ENCODE data around the gene ALG2. TPM values are rescaled to one million over a fixed set of nuclear protein-coding genes. Genes with fewer than 3 reads are reported as not detected.
A peak's percentile ranks its signal among the peaks of the same experiment; 100 is the strongest.

The ALG2 gene
- total RNA-seq, 2 experiments from 2014 or later: 18.1 to 19.9 TPM

DNA sequence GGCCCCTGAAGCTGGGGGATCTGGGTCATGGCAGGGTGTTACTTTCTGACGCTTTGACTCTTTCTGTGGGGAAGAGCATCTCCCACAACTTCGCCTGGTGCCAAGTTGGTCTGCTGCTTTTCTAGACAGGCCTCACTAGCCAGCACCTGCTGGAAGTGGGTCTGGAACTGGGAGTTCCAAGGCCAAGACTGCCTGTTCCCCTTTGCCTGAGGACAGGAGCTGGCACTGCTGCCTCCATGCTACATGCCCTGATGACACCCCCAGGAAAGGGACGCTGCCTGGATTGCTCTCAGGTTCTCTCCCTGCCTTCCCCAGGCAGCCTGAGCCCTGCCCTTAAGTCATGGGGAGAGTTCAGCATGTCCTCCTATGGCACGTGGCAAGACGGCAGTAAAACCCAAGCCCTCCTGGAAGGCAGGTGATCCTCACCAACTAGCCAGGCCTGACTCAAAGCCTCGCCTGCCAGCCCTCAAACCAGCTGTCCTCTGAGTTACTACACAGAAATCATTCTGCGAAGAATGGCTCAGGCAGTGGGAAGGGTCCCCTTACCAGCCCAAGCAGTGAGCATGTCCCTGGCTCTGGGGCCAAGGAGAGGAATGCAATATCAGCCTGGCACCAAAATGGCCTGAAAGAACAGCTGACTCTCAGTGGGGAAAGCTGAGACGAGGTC is 36.1 kb upstream of the ALG2 start:
- ATAC-seq (ENCODE audit: poor library complexity) (no peak), DNase-seq (no peak)
- peaks cover 31% of the 10 kb centered on the region for H3K4me1 Mint-ChIP-seq (ENCODE audit: low read depth)
- POLR2A ChIA-PET: no interaction called here
- Histone ChIP-seq H3K4me1 (ENCODE audit: insufficient read depth, low read length) (peaks cover 19% of the 10 kb centered on the region), H3K4me3 (ENCODE audit: low read length) (no peak overlapping the region), H3K27me3 (ENCODE audit: control insufficient read depth in 1 of 2, insufficient read depth in 2 of 2, low read length in 2 of 2) (no peaks in the 10 kb centered on the region), H3K27ac (ENCODE audit: low read depth in 1 of 2, low read length in 2 of 2) (no peak overlapping the region), H3K36me3 (ENCODE audit: insufficient read depth, low read length) (no peaks in the 10 kb centered on the region), H3K9me3 (ENCODE audit: control insufficient read depth in 1 of 2, insufficient read depth in 1 of 2, low read length in 2 of 2) (no peaks in the 10 kb centered on the region)
- no peaks in the 10 kb centered on the region for H3K27me3 Mint-ChIP-seq
- no peaks in the 10 kb centered on the region for H3K9me3 Mint-ChIP-seq
- no peak overlapping the region for H3K4me3 Mint-ChIP-seq
- CTCF ChIA-PET: no interaction called here
- intact Hi-C loops (cut with DNase I, micrococcal nuclease): no loop called here
- no peaks in the 10 kb centered on the region for H3K36me3 Mint-ChIP-seq (ENCODE audit: low read depth)
- TF ChIP-seq, protein P1, sequence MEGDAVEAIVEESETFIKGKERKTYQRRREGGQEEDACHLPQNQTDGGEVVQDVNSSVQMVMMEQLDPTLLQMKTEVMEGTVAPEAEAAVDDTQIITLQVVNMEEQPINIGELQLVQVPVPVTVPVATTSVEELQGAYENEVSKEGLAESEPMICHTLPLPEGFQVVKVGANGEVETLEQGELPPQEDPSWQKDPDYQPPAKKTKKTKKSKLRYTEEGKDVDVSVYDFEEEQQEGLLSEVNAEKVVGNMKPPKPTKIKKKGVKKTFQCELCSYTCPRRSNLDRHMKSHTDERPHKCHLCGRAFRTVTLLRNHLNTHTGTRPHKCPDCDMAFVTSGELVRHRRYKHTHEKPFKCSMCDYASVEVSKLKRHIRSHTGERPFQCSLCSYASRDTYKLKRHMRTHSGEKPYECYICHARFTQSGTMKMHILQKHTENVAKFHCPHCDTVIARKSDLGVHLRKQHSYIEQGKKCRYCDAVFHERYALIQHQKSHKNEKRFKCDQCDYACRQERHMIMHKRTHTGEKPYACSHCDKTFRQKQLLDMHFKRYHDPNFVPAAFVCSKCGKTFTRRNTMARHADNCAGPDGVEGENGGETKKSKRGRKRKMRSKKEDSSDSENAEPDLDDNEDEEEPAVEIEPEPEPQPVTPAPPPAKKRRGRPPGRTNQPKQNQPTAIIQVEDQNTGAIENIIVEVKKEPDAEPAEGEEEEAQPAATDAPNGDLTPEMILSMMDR (IDR thresholded peaks at IDR 0.05): no peak
- no peak overlapping the region for H3K27ac Mint-ChIP-seq

DNA sequence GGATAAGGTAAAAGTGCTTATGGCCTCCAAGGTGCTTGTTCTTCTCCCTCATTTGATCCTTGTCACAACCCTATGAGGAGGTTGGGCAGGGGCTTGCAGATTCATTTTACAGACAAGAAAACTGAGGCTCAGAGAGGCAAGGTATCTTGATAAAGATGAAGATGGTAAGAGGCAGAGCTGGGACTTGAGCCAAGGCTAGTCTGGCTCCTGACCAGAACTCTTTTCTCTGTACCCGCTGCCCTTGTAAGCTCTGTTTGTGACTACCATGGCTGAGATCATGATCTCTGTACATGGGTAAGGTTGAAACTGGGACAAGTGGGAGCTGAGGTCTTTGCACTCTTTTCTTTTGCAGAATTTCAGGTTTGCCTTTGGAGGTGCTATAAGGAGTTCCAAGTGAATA is 33.9 kb upstream of the ALG2 start:
- CTCF ChIA-PET: no interaction called here
- H3K27me3 Mint-ChIP-seq: no peaks in the 10 kb centered on the region
- Histone ChIP-seq H3K27ac (ENCODE audit: low read depth in 1 of 2, low read length in 2 of 2) (no peak overlapping the region), H3K4me1 (ENCODE audit: insufficient read depth, low read length) (peaks cover 19% of the 10 kb centered on the region), H3K27me3 (ENCODE audit: control insufficient read depth in 1 of 2, insufficient read depth in 2 of 2, low read length in 2 of 2) (no peaks in the 10 kb centered on the region), H3K36me3 (ENCODE audit: insufficient read depth, low read length) (no peaks in the 10 kb centered on the region), H3K9me3 (ENCODE audit: control insufficient read depth in 1 of 2, insufficient read depth in 1 of 2, low read length in 2 of 2) (no peaks in the 10 kb centered on the region), H3K4me3 (ENCODE audit: low read length) (no peak overlapping the region)
- H3K4me1 Mint-ChIP-seq (ENCODE audit: low read depth): peaks cover 31% of the 10 kb centered on the region
- no peak overlapping the region for H3K4me3 Mint-ChIP-seq
- no peaks in the 10 kb centered on the region for H3K9me3 Mint-ChIP-seq
- intact Hi-C loops (cut with DNase I, micrococcal nuclease): no loop called here
- DNase-seq (no peak), ATAC-seq (ENCODE audit: poor library complexity) (no peak)
- H3K27ac Mint-ChIP-seq: no peak overlapping the region
- H3K36me3 Mint-ChIP-seq (ENCODE audit: low read depth): no peaks in the 10 kb centered on the region
- TF ChIP-seq, protein P1 (IDR thresholded peaks at IDR 0.05): no peak
- POLR2A ChIA-PET: interaction anchor here (1.7 kb wide), 1 partner anchor 35 kb away, joined by 3 read pairs; no protein-coding TSS in a partner anchor

DNA sequence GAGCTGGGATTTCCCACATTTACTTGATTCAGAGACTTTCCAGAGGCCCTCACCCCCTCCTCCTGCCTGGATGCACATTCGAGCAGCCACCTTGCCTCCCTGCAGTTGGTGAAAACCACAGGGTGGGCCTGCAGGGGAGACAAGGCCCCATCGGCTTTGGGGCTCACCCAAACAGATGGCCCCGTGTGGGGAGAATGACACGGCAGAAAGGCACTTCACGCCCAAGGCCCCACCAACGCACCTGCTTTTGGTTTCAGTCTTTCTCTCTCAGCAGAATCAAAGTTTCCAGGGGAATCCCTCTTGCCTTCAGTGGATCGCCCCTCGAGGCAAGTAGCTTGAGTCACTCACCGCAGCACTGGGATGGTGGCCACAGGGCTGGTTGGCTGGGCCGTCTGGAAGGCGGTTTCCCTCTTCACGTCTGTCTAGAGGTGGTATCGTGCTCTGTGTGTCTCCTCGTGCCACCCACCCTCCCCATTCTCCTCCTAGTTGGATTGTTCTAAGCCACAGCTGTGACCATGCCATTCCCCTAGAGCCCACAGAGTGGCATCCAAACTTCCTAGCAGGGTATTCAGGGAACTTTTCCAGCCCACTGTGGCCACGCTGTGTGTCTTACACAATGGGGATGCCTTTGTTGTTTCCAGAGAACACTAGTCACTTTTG is 32.2 kb upstream of the ALG2 start:
- H3K9me3 ChIP-seq (ENCODE audit: control insufficient read depth in 1 of 2, insufficient read depth in 1 of 2, low read length in 2 of 2): no peaks in the 10 kb centered on the region
- peak overlapping the region; percentile 34 for H3K4me3 Mint-ChIP-seq
- ATAC-seq (ENCODE audit: poor library complexity): peak; percentile 70
- no peaks in the 10 kb centered on the region for H3K36me3 Mint-ChIP-seq (ENCODE audit: low read depth)
- no peaks in the 10 kb centered on the region for H3K36me3 ChIP-seq (ENCODE audit: insufficient read depth, low read length)
- ChIA-PET CTCF (no interaction called here), POLR2A (interaction anchor here (1.7 kb wide), 1 partner anchor 34 kb away, joined by 3 read pairs; no protein-coding TSS in a partner anchor)
- no peak overlapping the region for H3K27ac ChIP-seq (ENCODE audit: low read depth in 1 of 2, low read length in 2 of 2)
- peak overlapping the region; percentile 42 for H3K27ac Mint-ChIP-seq
- H3K27me3 ChIP-seq (ENCODE audit: control insufficient read depth in 1 of 2, insufficient read depth in 2 of 2, low read length in 2 of 2): no peaks in the 10 kb centered on the region
- intact Hi-C loops (cut with DNase I, micrococcal nuclease): no loop called here
- H3K9me3 Mint-ChIP-seq: no peaks in the 10 kb centered on the region
- peak overlapping the region; percentile 25 for H3K4me3 ChIP-seq (ENCODE audit: low read length)
- H3K4me1 ChIP-seq (ENCODE audit: insufficient read depth, low read length): peaks cover 9% of the 10 kb centered on the region
- TF ChIP-seq, protein P1 (IDR thresholded peaks at IDR 0.05): no peak
- no peaks in the 10 kb centered on the region for H3K27me3 Mint-ChIP-seq
- peak in 9 of 14 experiments; percentile 9 to 72 (median 16) for DNase-seq
- peaks cover 22% of the 10 kb centered on the region for H3K4me1 Mint-ChIP-seq (ENCODE audit: low read depth)

Data from CD4-positive, alpha-beta T cell (primary cell).